Stimulated activated CD4-positive, alpha-beta T cell treated with anti-CD3 and anti-CD28 coated beads, TNF-alpha, amount 100 ng/mL, for 4 hours (primary cell): ENCODE measurements around the gene ADARB2.

Experiments
- DNase-seq, 3 experiments: peaks; one replicate each; pipeline ENCODE4 v3.0.0-alpha.2; 2020; ENCODE audit warnings: low read depth in 3 of 3

Gene ADARB2

DNA sequence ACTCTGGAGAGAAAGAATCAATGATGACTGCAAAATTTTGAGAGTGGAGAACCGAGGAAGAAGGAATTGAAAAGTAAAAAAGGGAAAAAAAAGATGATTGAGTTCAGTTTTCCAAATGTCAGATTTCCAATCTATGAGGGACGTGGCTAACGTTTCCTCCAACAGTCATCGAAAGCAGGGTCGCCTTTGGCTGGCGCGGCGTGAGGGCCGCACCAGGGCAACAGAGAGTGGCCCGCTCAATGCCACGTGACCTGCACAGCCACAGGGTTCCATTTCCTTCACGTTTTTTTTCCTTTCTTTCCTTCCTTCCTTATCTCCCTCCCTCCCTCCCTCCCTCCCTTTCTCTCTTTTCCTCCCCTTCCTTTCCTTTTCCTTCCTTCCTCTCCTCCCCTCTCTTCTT lies 579.3 kb downstream of the ADARB2 start:
- no peak for DNase-seq

DNA sequence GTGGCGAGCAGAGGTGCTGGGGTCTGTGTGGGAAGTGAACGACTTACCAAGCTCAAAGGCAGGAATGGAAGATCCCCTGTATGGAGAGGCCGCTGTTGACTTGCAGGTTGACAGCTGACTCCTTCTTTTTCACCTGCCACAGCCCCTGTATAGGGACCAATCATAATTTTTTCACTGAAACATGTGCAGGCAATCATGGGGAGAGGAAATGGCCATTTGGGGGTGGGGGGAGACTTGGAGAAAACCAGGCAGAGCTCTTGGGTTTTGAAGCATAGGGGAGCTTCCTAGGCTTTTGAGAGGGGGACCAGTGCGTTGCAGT lies 579.8 kb downstream of the ADARB2 start:
- no peak for DNase-seq

DNA sequence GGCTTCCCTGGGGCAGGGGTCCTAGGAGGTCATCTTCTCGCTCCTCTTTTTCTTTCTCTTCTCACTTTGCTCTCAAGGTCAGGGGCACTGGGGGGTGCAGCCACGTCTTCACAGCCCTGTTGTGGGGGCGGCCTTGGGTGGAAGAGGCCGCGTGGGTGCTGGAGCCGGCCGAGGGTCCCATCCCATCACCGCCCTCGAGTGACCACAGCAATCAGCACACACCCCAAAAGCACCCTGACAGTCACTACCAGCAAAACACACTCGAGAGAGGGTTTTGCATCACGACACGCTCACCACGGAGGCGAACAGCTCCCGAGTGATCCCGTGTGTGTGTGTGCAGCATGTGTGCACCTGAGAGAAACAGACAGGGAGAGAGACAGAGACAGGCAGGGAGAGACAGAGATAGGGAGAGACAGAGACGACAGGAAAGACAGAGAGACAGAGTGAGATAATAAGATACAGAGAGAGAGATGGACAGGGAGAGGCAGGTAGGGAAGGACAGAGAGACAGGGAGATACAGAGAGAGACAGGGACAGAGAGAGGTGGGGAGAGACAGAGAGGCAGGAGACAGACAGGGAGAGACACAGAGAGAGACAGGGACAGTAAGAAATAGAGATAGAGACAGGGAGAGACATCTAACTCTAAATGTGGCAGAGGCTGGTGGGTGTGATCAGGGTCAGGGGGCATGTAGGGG lies 580.3 kb downstream of the ADARB2 start:
- DNase-seq, result no peak

DNA sequence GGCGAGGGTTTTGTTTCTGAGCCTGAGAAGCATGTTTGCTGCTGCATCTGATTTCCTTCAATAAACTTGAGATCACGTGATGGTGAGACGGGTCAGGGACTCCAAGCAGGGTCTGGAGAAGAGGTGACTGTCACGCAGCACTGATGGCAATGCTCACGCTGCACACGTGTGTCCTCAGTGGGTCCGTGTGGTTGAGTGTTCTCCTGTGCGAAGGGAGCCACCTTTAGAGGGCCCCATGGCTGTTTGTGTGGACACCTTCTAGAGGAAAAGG lies 580.8 kb downstream of the ADARB2 start:
- DNase-seq, result no peak

DNA sequence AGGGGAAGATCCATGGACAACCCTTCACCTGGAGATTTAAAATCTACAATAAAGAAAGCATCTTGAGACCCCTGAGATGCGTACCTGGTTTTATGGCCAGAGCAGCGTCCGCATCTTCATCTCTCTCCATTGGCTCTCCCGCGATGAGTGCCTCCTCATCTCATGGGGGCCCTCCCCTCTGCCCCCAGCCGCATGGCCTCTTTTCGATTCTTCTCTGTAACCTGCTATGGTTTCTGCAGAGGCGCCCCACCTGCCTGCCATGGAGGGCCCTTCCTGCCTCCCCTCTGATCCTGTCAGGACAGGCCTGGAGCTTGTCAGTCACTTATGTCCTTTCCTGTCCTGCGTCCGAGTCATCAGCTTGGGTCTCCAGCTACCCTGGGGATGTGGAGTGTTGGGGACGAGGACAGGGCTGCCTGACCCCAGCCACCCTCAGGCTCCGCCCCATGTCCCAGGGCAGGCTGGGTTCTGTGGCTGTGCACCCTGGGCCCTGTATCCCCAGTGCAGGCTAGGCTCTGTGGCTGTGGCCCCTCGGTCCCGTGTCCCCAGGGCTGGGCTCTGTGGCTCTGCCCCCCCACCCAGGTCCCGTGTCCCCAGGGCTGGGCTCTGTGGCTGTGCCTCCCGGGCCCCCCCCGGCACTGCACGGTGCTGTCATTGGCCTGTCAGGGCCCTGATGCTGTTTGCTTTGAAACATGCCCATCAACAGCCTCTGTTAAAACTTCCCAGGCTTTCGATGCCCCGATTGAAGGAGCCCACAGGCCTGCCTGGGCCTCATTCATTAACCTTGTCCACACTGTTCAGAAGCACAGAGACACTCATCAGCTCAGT lies 581.3 kb downstream of the ADARB2 start:
- DNase-seq, result no peak

DNA sequence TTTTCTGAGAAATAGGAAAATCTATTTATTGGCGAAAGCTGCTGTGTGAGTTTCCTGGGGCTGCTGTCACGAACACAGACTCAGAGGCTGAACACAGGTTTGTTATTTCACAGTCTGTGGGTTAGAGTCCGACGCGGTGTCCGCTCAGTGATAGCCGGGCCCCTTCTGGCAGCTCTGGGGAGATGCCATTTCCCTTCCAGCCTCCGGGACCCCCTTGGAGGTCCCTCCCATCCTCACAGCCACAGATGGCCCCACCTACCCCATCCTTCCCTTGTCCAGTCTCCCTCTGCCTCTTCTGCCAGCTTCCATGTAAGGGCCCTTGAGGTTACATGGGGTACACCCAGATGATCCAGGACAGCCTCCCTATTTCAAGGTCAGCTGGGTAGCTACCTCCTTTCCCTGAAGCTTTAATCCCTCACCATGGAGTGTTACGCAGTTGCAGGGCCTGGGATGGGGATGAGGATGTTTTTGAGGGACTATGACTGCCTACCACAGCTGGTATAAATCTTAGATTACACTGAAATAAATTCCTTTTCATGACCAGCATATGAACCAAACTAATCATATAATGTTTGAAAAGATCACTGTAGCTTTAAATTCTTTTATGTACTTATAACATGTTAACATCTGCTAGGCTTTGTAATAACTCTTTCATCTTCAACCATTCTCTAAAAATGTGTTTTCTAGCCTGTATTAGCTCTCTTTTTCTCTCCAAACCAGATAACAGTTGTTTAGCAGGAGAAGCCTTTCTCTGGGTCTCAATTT lies 582.6 kb downstream of the ADARB2 start:
- DNase-seq, result no peak

DNA sequence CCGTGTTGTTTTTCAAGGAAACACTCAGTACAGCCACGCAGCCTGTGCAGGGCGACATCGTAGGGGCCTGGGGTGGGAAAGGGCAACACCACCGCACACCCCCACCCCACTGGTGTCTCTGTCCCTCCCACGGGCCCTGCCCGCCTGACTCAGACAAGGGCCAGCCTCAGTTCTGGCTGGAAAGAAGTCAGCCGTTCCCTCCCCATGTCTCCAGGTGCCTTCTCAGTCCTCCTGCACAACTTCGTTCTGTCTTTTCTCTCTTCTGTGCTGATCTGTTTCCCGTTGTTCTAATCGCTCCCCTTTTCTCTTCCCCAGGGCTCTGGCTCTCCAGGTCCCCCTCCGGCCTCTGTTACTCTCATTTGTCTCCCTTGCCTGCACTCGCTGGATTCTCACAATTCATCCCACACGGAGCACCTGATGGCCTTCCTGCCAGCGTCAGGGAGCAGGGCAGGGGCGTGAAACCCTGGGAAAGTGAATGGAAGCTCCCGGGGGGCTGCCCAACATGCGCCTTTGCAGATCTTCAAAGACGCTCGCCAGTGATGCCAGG lies 583.4 kb downstream of the ADARB2 start:
- no peak for DNase-seq

DNA sequence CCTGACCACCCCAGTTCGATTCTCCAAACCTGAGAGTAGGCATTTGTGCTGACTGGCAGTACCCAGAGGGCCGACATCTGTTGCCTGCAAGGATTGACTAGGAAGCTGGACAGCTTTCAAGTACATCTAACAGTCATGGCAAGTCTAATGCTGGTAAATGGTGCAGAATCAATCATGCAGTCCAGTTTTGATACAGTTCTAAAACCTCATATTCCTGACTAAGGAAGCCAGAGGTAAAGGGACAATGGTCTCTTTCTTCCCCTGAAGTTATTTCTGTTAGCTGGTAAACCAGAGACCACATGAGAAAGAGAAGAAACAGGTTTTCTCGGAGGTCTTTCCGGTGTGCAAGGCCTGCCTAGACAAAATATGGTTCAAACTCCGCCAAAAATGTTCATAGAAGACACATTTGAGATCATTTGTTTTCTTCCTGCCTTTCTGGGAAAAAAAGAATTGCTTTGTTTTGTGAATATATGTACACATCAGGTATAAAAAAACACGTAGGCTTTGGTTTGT lies 584.0 kb downstream of the ADARB2 start:
- DNase-seq, result no peak

DNA sequence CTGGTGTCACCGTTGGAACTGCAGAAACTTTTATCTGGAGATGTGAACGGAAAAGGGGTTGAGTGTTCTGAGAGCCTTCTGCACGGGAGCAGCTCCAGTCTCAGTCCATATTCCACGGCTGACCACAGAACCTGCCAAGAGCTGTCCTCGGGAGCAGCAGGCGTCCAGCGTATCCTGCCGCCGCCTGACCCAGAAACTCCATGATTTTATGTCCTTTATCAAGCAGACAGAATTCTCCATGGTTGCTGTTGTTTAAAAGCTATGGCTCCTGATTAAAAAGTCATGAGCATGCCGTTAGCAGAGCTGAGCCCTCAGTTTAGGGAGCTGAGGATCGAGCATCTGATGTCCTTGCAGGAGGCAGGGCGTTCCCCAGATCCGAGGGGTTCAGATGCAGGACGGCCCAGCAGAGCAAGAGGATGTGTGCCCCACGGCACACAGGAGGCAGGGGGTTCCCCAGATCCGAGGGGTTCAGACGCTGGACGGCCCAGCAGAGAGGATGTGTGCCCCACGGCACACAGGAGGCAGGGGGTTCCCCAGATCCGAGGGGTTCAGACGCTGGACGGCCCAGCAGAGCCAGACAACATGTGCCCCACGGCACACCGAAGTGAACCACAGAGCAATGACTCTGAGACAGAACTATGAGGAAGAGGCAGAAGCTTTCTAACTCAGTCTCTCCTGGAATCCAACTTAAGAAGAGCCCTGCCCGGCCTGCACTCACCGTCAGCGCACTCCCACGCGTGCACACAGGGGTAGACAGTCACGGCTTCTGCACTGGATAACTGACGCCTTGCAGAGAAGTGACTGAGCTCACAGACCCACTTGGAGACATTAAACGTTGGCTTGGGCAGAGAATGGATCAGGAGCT lies 584.7 kb downstream of the ADARB2 start:
- no peak for DNase-seq

DNA sequence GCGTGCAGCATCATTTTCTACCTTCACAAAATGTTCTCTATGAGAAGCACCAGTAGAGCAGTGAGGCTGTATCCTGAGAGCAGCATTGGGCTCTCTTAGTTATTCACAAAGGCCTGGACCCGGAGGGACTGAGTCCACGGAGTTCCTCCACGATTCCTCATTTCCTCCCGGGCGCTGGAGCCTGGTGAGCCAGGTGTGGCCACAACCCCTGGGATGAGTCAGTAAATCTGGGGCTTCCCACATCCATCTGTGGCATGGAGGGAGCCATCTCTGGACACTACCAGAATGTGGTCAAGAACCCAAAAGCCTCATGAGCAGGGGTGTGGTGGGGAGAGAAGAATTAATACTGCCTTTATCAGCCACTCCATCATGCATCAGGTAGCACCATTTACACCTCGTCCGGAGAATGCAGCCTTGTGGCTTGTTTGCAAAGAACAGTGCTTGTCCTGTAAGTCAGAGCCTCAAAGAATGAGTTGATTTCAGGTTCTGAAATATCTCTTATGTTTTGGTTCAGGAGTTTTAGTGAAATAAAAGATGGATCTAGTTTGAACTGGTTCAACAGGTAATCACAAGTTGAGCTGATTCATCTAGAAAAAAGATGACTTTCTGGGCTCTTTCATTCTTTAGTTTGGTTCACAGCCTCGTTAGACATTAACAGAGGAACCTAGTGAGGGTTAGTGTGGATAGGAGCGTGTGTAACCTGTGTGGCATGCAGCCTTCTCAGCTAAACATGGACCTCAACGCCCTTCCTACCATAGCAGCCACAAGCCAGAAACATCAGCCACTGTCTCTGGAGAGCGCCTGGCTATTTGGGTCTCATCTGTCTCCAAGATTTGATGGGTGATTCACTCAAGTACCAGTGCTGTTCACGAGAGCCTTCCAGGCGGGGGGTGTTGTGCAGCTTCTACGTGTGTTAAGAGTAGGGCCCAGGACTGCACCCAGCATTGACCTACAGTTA lies 586.0 kb downstream of the ADARB2 start:
- no peak for DNase-seq

DNA sequence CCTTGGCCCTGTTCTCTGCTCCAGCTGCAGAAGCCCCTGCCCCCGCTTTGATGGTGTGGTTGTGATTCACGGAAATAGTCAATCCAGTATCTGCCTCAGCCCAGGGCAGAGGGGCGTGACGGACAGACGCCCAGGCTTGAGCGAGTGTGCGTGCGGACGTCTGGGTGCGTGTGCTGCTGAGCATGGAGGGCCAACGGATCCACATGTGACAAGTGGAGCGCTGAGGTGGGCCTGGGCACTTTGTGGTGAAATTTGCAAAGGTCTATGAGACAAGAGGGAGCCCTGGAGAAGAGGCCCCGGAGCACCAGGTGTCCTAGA lies 586.7 kb downstream of the ADARB2 start:
- DNase-seq, result no peak

DNA sequence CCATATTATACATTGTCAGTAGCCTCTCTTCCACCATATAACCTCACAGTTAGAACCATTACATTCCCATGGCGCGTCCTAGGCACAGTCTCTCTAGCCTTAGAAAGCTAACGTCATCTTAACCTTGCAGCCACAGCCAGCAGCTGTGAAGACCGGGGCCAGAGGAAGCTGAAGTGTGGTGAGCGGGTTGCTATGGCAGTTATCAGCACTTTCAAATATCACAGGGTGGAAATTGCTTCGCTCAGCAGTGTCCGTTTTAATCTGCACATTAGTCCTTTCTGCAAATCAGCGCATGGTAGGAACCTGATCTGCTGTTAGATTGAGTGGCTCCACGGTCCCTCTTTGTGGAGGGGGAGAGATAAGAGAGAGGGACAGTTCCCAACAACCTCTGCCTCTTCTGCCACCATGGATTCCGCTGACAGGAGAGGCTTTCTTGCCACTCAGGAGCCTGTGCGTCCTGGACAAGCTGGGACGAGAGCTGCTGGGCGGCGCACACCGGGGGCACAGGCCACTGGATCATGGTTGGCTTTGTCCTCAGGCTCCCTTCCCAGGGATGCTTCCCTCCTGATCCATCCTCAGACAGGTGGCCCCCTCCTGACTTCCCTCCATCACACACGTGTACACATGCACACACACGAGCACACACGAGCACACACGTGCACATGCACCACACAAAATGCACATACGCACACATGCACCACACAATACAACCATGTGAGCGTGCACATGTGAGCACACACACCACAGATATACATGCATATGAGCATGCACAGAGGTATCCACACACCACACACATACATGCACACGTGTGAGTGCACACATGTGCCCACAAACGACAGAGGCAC lies 587.3 kb downstream of the ADARB2 start:
- no peak for DNase-seq

DNA sequence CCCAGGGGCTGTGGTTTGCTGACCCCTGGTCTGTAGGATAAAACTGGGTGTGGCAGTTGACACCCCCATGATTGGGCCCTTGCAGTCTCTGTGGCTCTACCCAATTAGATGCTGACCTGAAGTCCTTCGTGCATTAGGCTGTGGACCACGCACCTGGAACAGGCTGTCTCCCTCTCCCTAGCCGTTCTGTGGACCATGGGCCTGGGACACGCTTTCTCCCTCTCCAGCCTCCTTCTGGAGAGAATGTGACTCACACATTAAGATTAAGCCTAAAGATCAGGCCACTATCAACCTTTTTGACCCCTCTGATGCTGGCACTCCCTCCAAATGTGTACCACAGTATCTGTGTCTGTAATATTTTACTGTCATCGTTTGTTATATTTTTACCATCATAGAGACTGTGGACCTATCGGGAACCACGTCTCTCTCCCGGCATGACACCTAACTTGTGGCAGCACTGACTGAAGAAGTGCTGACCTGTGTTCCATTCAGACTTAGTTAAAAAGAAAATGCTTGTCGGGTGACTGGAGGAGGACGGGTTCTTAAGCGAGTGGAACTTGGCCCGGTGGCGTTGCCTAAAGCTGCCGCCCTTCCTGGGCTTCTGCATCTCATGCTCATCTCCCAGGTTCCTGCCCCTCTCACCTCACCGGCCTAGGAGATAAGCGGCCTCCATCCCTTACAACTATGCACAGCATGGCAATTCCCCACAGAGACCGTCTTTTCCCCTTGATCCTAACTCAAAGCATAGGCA lies 588.3 kb downstream of the ADARB2 start:
- no peak for DNase-seq

DNA sequence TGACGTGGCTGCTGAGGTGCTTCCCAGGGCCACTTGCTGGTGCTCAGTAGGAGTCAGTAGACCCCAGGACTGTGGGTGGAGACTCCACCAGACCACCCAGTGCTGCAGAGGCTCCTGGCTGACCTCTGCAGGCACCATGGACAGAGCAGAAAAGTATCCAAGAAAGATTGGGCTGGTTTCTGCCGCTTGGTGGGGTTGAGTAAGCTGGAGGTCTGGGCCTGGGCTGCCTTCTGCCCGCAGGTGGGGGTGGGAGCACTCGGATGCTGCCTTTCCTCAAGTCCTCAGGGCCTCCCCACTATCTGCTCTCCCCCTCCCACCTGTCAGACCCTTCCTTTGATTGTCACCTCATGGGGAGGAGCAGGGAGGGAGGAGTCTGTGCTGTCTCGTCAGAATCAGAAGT lies 589.5 kb downstream of the ADARB2 start:
- no peak for DNase-seq

DNA sequence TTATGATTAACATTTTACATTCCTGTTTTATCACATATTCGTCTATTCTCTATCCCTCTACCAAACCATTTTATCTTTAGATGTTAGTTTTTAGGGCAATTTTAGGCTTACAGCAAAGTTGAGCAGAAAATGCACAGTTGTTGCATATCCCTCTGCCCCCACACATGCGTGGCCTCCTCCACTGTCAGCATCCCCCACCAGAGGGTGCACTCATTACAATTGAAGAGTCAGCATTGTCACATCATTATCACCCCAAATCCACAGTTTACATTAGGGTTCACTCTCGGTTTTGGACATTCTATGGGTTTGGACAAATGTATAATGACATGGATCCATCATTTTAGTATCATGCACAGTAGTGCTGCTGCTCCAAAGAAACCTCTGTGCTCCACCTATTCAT lies 594.7 kb downstream of the ADARB2 start:
- no peak for DNase-seq

DNA sequence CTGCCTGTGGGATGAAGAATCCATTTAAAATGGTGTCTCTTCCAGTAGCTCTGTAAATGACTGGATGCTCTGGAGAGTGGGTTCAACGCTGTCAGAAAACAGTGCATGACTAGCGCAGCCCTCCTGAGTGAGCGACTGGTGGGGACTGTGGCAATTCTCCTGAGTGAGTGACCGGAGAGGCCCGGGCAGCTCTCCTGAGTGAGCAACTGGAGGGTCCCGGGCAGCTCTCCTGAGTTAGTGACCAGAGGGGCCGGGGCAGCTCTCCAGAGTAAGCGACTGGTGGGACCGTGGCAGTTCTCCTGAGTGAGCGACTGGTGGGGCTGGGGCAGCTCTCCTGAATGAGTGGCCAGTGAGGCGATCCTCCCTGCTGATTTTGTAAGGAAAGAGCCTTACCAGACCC lies 595.6 kb downstream of the ADARB2 start:
- no peak for DNase-seq

DNA sequence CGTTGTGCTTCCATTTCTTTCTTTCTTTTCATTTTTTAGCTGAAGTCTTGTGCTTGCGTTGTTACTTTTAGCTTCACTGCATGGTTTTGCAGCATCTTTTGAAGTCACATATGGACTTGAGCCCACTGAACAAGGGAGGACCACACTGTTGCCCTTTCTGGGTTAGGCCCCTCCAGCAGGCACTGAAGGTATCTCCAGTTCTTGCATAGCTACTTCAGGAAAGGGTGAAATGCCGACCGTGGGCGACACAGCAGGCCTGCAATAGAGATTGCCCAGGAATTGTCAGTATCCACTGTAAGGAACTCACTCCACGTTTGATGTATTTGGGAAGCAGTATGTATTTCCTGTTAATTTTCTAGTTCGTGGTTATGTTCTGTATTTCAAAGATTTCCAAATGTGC lies 596.1 kb downstream of the ADARB2 start:
- DNase-seq, result no peak

DNA sequence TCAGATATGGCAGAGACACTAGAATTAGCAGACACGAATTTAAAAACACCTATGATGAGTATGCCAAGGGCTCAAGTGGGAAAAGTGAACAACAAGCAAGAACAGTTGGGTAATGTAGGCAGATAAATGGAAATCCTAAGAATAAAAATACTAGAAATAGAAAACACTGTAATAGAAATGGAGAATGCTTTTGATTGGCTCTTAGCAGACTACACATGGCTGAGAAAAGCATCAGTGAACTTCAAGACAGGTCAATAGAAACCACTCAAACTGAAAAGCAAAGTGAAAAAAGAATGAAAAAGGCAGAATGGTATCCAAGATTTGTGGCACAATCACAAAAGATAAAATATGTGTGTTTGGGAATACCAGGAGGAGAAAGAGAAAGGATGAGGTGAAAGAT lies 598.8 kb downstream of the ADARB2 start:
- DNase-seq, result no peak
